Measurements from ENCODE around the gene BTBD6. TPM values are rescaled to one million over a fixed set of nuclear protein-coding genes. Genes with fewer than 3 reads are reported as not detected.

The BTBD6 gene
- total RNA-seq, 4 donors from 2014 or later, result 52.2 to 69.6 (median 64.4) TPM

- Histone ChIP-seq H3K9me3 (no peaks in the 10 kb centered on the region), H3K27me3 (no peaks in the 10 kb centered on the region), H3K27ac (no peak overlapping the region), H3K4me3 (no peak overlapping the region), H3K4me1 (peaks cover 0 to 16% (median 0%) of the 10 kb centered on the region in 4 donors), H3K36me3 (no peaks in the 10 kb centered on the region)
- TF ChIP-seq, protein P1, sequence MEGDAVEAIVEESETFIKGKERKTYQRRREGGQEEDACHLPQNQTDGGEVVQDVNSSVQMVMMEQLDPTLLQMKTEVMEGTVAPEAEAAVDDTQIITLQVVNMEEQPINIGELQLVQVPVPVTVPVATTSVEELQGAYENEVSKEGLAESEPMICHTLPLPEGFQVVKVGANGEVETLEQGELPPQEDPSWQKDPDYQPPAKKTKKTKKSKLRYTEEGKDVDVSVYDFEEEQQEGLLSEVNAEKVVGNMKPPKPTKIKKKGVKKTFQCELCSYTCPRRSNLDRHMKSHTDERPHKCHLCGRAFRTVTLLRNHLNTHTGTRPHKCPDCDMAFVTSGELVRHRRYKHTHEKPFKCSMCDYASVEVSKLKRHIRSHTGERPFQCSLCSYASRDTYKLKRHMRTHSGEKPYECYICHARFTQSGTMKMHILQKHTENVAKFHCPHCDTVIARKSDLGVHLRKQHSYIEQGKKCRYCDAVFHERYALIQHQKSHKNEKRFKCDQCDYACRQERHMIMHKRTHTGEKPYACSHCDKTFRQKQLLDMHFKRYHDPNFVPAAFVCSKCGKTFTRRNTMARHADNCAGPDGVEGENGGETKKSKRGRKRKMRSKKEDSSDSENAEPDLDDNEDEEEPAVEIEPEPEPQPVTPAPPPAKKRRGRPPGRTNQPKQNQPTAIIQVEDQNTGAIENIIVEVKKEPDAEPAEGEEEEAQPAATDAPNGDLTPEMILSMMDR (IDR thresholded peaks at IDR 0.05), result no peak
- TF ChIP-seq EP300 (IDR thresholded peaks at IDR 0.05; ENCODE audit: low read depth) (no peak), POLR2A (IDR thresholded peaks at IDR 0.05) (no peak), POLR2AphosphoS5 (IDR thresholded peaks at IDR 0.05) (no peak)
- peak; percentile 25 for DNase-seq
- intact Hi-C loops (cut with DNase I; ENCODE audit: low total_unique reads) (no loop called here), in situ Hi-C loops (cut with MboI; ENCODE audit: low pct_ligation_motif_present in 1 of 4, low pct_unique_long_range_greater_than_20kb in 1 of 4, low sequenced_read_pairs in 3 of 4) (loop anchor here in 1 of 4 donors (25.0 kb wide), 1 partner anchor 193 kb away; no protein-coding TSS in a partner anchor)
- WGBS, 2 donors (ENCODE audit: low coverage in 1 of 2), result 71% methylated on average over 18 of the region's 18 CpGs; no CpG with 5 or more reads in 1 of the 2 donors
Measured at GRCh38 chr14:105279642-105280361, 31.5 kb downstream of the BTBD6 start.

GRCh38 chr14:105280525-105280924 lies 32.2 kb downstream of the BTBD6 start:
- TF ChIP-seq, protein P1 (IDR thresholded peaks at IDR 0.05), result no peak
- TF ChIP-seq POLR2A (IDR thresholded peaks at IDR 0.05), result no peak
- TF ChIP-seq POLR2AphosphoS5 (IDR thresholded peaks at IDR 0.05), result no peak
- TF ChIP-seq EP300 (IDR thresholded peaks at IDR 0.05; ENCODE audit: low read depth), result no peak
- H3K36me3 ChIP-seq, result no peaks in the 10 kb centered on the region
- peaks cover 0 to 16% (median 0%) of the 10 kb centered on the region in 4 donors for H3K4me1 ChIP-seq
- in situ Hi-C loops (cut with MboI; ENCODE audit: low pct_ligation_motif_present in 1 of 4, low pct_unique_long_range_greater_than_20kb in 1 of 4, low sequenced_read_pairs in 3 of 4), result loop anchor here in 1 of 4 donors (25.0 kb wide), 1 partner anchor 193 kb away; no protein-coding TSS in a partner anchor
- H3K27me3 ChIP-seq, result no peaks in the 10 kb centered on the region
- no peaks in the 10 kb centered on the region for H3K9me3 ChIP-seq
- no peak for DNase-seq
- 97% methylated on average over 20 of the region's 21 CpGs; no CpG with 5 or more reads in 1 of the 2 donors for WGBS, 2 donors (ENCODE audit: low coverage in 1 of 2)
- intact Hi-C loops (cut with DNase I; ENCODE audit: low total_unique reads), result no loop called here
- no peak overlapping the region for H3K27ac ChIP-seq
- H3K4me3 ChIP-seq, result no peak overlapping the region

DNA sequence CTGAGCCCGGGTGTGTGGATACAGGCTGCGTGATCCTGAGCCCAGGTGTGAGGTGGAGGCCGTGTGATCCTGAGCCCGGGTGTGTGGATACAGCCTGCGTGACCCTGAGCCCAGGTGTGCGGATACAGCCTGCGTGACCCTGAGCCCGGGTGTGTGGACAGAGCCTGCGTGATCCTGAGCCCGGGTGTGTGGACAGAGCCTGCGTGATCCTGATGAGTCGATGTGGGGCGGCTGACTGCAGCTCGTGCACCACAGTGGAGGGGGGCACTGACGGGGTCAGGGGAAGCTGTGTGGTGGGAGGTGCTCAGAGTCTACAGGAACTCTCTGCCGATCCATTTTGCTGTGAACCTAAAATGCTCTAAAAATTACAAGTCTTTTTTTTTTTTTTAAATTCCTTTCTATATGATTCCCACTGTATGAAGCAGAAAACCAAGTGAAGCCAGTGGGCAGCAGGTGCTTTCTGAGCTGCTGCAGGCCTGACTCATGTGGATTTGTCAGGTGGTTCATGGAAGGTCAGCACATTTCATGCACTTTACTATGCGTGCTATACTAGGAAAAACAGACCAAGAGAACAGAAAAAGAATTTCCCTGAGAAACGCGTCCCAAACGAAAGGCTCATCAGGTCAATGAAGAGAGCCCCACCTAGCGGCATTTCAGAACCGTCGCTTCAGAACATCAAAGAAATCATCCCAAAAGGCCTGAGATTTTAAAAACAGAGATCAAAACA lies 33.2 kb downstream of the BTBD6 start:
- in situ Hi-C loops (cut with MboI; ENCODE audit: low pct_ligation_motif_present in 1 of 4, low pct_unique_long_range_greater_than_20kb in 1 of 4, low sequenced_read_pairs in 3 of 4) (loop anchor here in 1 of 4 donors (25.0 kb wide), 1 partner anchor 194 kb away; no protein-coding TSS in a partner anchor), intact Hi-C loops (cut with DNase I; ENCODE audit: low total_unique reads) (no loop called here)
- 67 to 74% methylated on average over 7 to 22 of the region's 23 CpGs for WGBS, 2 donors (ENCODE audit: low coverage in 1 of 2)
- DNase-seq, result no peak
- no peaks in the 10 kb centered on the region for H3K9me3 ChIP-seq
- H3K27me3 ChIP-seq, result no peaks in the 10 kb centered on the region
- TF ChIP-seq, protein P1 (IDR thresholded peaks at IDR 0.05), result peak; percentile 43 to 61 (median 53)
- no peak for TF ChIP-seq POLR2A (IDR thresholded peaks at IDR 0.05)
- H3K36me3 ChIP-seq, result no peaks in the 10 kb centered on the region
- H3K4me3 ChIP-seq, result no peak overlapping the region
- peaks cover 0 to 16% (median 0%) of the 10 kb centered on the region in 4 donors for H3K4me1 ChIP-seq
- no peak overlapping the region for H3K27ac ChIP-seq

GRCh38 chr14:105282098-105282725 lies 33.9 kb downstream of the BTBD6 start:
- intact Hi-C loops (cut with DNase I; ENCODE audit: low total_unique reads), result no loop called here
- H3K36me3 ChIP-seq, result no peaks in the 10 kb centered on the region
- in situ Hi-C loops (cut with MboI; ENCODE audit: low pct_ligation_motif_present in 1 of 4, low pct_unique_long_range_greater_than_20kb in 1 of 4, low sequenced_read_pairs in 3 of 4), result loop anchor here in 1 of 4 donors (25.0 kb wide), 1 partner anchor 195 kb away; no protein-coding TSS in a partner anchor
- no peak overlapping the region for H3K4me3 ChIP-seq
- DNase-seq, result no peak
- no peak overlapping the region for H3K27ac ChIP-seq
- 20 to 77% methylated on average over 1 to 16 of the region's 16 CpGs for WGBS, 2 donors (ENCODE audit: low coverage in 1 of 2)
- no peaks in the 10 kb centered on the region for H3K9me3 ChIP-seq
- no peaks in the 10 kb centered on the region for H3K27me3 ChIP-seq
- H3K4me1 ChIP-seq, result peaks cover 0 to 16% (median 0%) of the 10 kb centered on the region in 4 donors
- TF ChIP-seq EP300 (IDR thresholded peaks at IDR 0.05; ENCODE audit: low read depth) (no peak), POLR2A (IDR thresholded peaks at IDR 0.05) (no peak), POLR2AphosphoS5 (IDR thresholded peaks at IDR 0.05) (no peak)
- TF ChIP-seq, protein P1 (IDR thresholded peaks at IDR 0.05), result no peak

All from transverse colon (tissue), 4 donors.